K562 (cell line): Measurements from ENCODE around the gene CDC14A.

Experiments used
- CBX8 ChIP-seq: fragments of 200-600 bp; sonication (generic); IDR thresholded peaks from 2 replicates; pipeline ENCODE4 v1.6.1; 2012; ENCODE audit warnings: borderline replicate concordance, mixed run types, low read depth, mild to moderate bottlenecking, moderate library complexity, mixed read lengths, low read length, control low read depth, inconsistent platforms; ENCODE audit not compliant: poor library complexity, severe bottlenecking; ENCODE audit errors: extremely low read depth
- DIDO1 ChIP-seq: fragments of 450-650 bp; IDR thresholded peaks from 2 replicates; pipeline ENCODE4 v1.6.1; 2016; ENCODE audit warnings: low read depth, missing biosample characterization, missing genetic modification characterization
- MXI1 ChIP-seq: IDR thresholded peaks from 2 replicates; pipeline ENCODE4 v1.6.1; 2011; ENCODE audit warnings: low read depth, mild to moderate bottlenecking, improper control_type of control experiment, low read length
- RCOR1 ChIP-seq, 2 experiments: IDR thresholded peaks; 2 replicates each; pipeline ENCODE4 v1.6.1; 2012; ENCODE audit warnings: low read depth in 2 of 2, low read length in 2 of 2, borderline replicate concordance in 1 of 2, improper control_type of control experiment in 1 of 2
- ZNF24 ChIP-seq: fragments of 450-650 bp; IDR thresholded peaks from 2 replicates; pipeline ENCODE4 v1.6.1; 2016
- ZNF316 ChIP-seq: fragments of 450-650 bp; IDR thresholded peaks from 2 replicates; pipeline ENCODE4 v1.6.1; 2016
- TF ChIP-seq, protein P1 (sequence below), 3 experiments: IDR thresholded peaks in 2 of 3; conservative IDR thresholded peaks in 1 of 3; 2 replicates each; pipeline ENCODE4 v1.5.1; 2011 to 2012; ENCODE audit warnings: low read length in 3 of 3, mild to moderate bottlenecking in 3 of 3, control low read depth in 2 of 3, improper control_type of control experiment in 1 of 3, inconsistent platforms in 1 of 3, low read depth in 1 of 3, mixed read lengths in 1 of 3, moderate library complexity in 1 of 3; ENCODE audit not compliant: insufficient read depth in 2 of 3

DNA sequence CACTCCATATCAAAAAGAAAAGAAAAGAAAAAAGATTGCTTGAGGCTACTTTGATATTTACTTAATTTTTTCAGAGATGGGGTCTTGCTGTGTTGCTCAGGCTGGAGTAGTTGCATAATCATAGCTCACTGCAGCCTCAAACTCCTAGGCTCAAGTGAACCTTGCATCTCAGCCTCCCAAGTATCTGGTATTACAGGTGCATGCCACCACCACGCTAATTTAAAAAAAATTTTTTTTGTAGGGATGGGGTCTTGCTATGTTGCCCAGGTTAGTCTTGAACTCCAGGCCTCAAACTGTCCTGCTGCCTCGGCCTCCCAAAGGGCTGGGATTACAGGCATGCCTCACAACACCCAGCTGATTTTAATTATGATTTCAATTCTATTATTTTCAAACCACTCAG, 48.1 kb upstream of the CDC14A start:
- TF ChIP-seq DIDO1 (tag): no peak
- TF ChIP-seq, protein P1, sequence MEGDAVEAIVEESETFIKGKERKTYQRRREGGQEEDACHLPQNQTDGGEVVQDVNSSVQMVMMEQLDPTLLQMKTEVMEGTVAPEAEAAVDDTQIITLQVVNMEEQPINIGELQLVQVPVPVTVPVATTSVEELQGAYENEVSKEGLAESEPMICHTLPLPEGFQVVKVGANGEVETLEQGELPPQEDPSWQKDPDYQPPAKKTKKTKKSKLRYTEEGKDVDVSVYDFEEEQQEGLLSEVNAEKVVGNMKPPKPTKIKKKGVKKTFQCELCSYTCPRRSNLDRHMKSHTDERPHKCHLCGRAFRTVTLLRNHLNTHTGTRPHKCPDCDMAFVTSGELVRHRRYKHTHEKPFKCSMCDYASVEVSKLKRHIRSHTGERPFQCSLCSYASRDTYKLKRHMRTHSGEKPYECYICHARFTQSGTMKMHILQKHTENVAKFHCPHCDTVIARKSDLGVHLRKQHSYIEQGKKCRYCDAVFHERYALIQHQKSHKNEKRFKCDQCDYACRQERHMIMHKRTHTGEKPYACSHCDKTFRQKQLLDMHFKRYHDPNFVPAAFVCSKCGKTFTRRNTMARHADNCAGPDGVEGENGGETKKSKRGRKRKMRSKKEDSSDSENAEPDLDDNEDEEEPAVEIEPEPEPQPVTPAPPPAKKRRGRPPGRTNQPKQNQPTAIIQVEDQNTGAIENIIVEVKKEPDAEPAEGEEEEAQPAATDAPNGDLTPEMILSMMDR (IDR thresholded peaks at IDR 0.05 in 2 of 3, conservative IDR thresholded peaks at IDR 0.05 in 1 of 3; ENCODE audit: insufficient read depth in 2 of 3, low read depth in 1 of 3, low read length in 3 of 3): no peak
- no peak for TF ChIP-seq MXI1
- no peak for TF ChIP-seq ZNF316
- TF ChIP-seq CBX8: no peak
- no peak for TF ChIP-seq ZNF24
- TF ChIP-seq RCOR1 (IDR thresholded peaks at IDR 0.05; ENCODE audit: borderline replicate concordance in 1 of 2, low read depth in 2 of 2, low read length in 2 of 2): no peak
